NCI-H510A treated with DMSO at 0.1 percent for 48 hours (cell line): Measurements from ENCODE around the gene SLCO1A2.

Experiments
- DNase-seq: peaks from one replicate; lab custom pipeline; 2025; lab: John Stamatoyannopoulos, UW

SLCO1A2 gene

GRCh38 chr12:21219206-21219605 lies 115.5 kb downstream of the SLCO1A2 start:
- no peak for DNase-seq
